HCT116 (cell line): ENCODE results near the gene CD34. TPM values are rescaled to one million over a fixed set of nuclear protein-coding genes. Genes with fewer than 3 reads are reported as not detected.

Source experiments
- ATAC-seq: fragments of 200-7000 bp; cut with Tn5 transposase; 2 replicates; pipeline ENCODE4 v1.9.1; 2020; ENCODE audit warnings: mild to moderate bottlenecking, moderate library complexity
- BruUV-seq: library from RNA; stranded (reverse); fragments of 400-500 nt; replicated peaks from 2 replicates; lab custom pipeline; 2021; lab: Mats Ljungman, UMichigan
- CTCF ChIA-PET: fragments of 300-600 bp; sonication (Branson Sonifier 250); formaldehyde crosslinking; loops from one replicate; lab custom pipeline; 2021; ENCODE audit warnings: antibody characterized with exemption; lab: Charles Lee
- POLR2A ChIA-PET: fragments of 300-600, 350-600 bp; sonication (Branson Sonifier 250); formaldehyde crosslinking; loops from one replicate; lab custom pipeline; 2021; ENCODE audit warnings: antibody characterized with exemption; lab: Charles Lee
- RAD21 ChIA-PET, 2 experiments: fragments of 300-600 bp; sonication (Branson Sonifier 250); formaldehyde crosslinking; loops; one replicate each; lab custom pipeline; 2023; ENCODE audit warnings: low total read pairs in 2 of 2; ENCODE audit not compliant: uncharacterized antibody in 2 of 2, unreplicated experiment in 2 of 2, low non-redundant PET in 1 of 2; lab: Charles Lee
- DNase-seq: peaks from one replicate; pipeline ENCODE4 v3.0.0-alpha.2; 2010; ENCODE audit warnings: low read depth, low spot score
- H2AFZ ChIP-seq: fragments of 200-600 bp; shearing (Covaris generic), sonication (generic); 2 replicates; pipeline ENCODE4 v1.6.1; 2017; ENCODE audit warnings: low read depth, mixed run types, mixed read lengths, antibody characterized with exemption, low read length; ENCODE audit not compliant: poor library complexity, severe bottlenecking
- H3K27ac ChIP-seq: 2 replicates; pipeline ENCODE4 v1.5.1; 2012; ENCODE audit warnings: low read depth, low read length
- H3K27me3 ChIP-seq: fragments of 200-600 bp; sonication (generic); 2 replicates; pipeline ENCODE4 v1.6.1; 2016; ENCODE audit warnings: mixed run types, low read length, mixed read lengths; ENCODE audit not compliant: insufficient read depth
- H3K36me3 ChIP-seq, 2 experiments: fragments of 200-500 bp in 1 of 2; fragments of 200-600 bp in 1 of 2; sonication (Bioruptor generic) in 1 of 2; sonication (generic) in 1 of 2; 2 replicates each; pipeline versions ENCODE4 v1.5.1 to v1.6.1; 2014 to 2016; ENCODE audit warnings: low read length in 2 of 2, inconsistent platforms in 1 of 2, mixed read lengths in 1 of 2, mixed run types in 1 of 2; ENCODE audit not compliant: insufficient read depth in 2 of 2, control insufficient read depth in 1 of 2
- H3K4me1 ChIP-seq, 2 experiments: fragments of 200-600 bp in 1 of 2; sonication (generic) in 1 of 2; 2 replicates each; pipeline versions ENCODE4 v1.5.1 to v1.6.1; 2012 to 2017; ENCODE audit warnings: low read length in 2 of 2, inconsistent platforms in 1 of 2, mild to moderate bottlenecking in 1 of 2, mixed read lengths in 1 of 2, mixed run types in 1 of 2, moderate library complexity in 1 of 2; ENCODE audit not compliant: insufficient read depth in 2 of 2, control insufficient read depth in 1 of 2
- H3K4me2 ChIP-seq: fragments of 200-600 bp; sonication (generic); 2 replicates; pipeline ENCODE4 v1.6.1; 2017; ENCODE audit warnings: mixed run types, low read length, mixed read lengths
- H3K4me3 ChIP-seq, 2 experiments: fragments of 200-600 bp in 1 of 2; sonication (generic) in 1 of 2; replicated peaks in 1 of 2; 2 replicates each; pipeline ENCODE4 v1.5.1; 2011 to 2016; ENCODE audit warnings: low read length in 2 of 2, control low read depth in 1 of 2, low read depth in 1 of 2, mild to moderate bottlenecking in 1 of 2, mixed read lengths in 1 of 2, mixed run types in 1 of 2
- H3K79me2 ChIP-seq: fragments of 200-600 bp; sonication (generic); 2 replicates; pipeline ENCODE4 v1.6.1; 2017; ENCODE audit warnings: mild to moderate bottlenecking, mixed run types, low read length, moderate library complexity, mixed read lengths; ENCODE audit not compliant: insufficient read depth
- H3K9ac ChIP-seq: fragments of 200-600 bp; sonication (generic); 2 replicates; pipeline ENCODE4 v1.6.1; 2016; ENCODE audit warnings: low read length, mixed read lengths
- H3K9me2 ChIP-seq: fragments of 200-600 bp; sonication (generic), shearing (Covaris generic); 2 replicates; pipeline ENCODE4 v1.6.1; 2017; ENCODE audit warnings: mixed run types, mild to moderate bottlenecking, moderate library complexity; ENCODE audit not compliant: insufficient read depth
- H3K9me3 ChIP-seq, 2 experiments: fragments of 200-500 bp in 1 of 2; fragments of 200-600 bp in 1 of 2; sonication (Bioruptor generic) in 1 of 2; sonication (generic) in 1 of 2; 2 replicates each; pipeline ENCODE4 v1.6.1; 2014 to 2017; ENCODE audit warnings: low read length in 2 of 2, mixed read lengths in 2 of 2, inconsistent platforms in 1 of 2, low read depth in 1 of 2, mild to moderate bottlenecking in 1 of 2, mixed run types in 1 of 2, moderate library complexity in 1 of 2; ENCODE audit not compliant: control insufficient read depth in 1 of 2, insufficient read depth in 1 of 2
- H4K20me1 ChIP-seq: fragments of 200-600 bp; sonication (generic), shearing (Covaris generic); 2 replicates; pipeline ENCODE4 v1.6.1; 2017; ENCODE audit warnings: mixed run types, mild to moderate bottlenecking, moderate library complexity; ENCODE audit not compliant: insufficient read depth
- ATF3 ChIP-seq: IDR thresholded peaks from 2 replicates; pipeline ENCODE4 v1.6.1; 2012
- CBX3 ChIP-seq: IDR thresholded peaks from 2 replicates; pipeline ENCODE4 v1.6.1; 2012; ENCODE audit warnings: low read depth
- CEBPB ChIP-seq: IDR thresholded peaks from 2 replicates; pipeline ENCODE4 v1.6.1; 2012; ENCODE audit warnings: low read depth
- CTCF ChIP-seq, 3 experiments: fragments of 200-600 bp in 1 of 3; sonication (generic) in 1 of 3; IDR thresholded peaks in 2 of 3; conservative IDR thresholded peaks in 1 of 3; 2 replicates each; pipeline ENCODE4 v1.5.1; 2012 to 2017; ENCODE audit warnings: low read depth in 2 of 3, low read length in 2 of 3, antibody characterized with exemption in 1 of 3, borderline replicate concordance in 1 of 3, control low read depth in 1 of 3, mild to moderate bottlenecking in 1 of 3, mixed read lengths in 1 of 3, mixed run types in 1 of 3, moderate library complexity in 1 of 3; ENCODE audit not compliant: insufficient read depth in 1 of 3
- EGR1 ChIP-seq: IDR thresholded peaks from 2 replicates; pipeline ENCODE4 v1.6.1; 2012; ENCODE audit warnings: low read depth
- ELF1 ChIP-seq: IDR thresholded peaks from 2 replicates; pipeline ENCODE4 v1.6.1; 2012; ENCODE audit warnings: low read depth, borderline replicate concordance
- EZH2phosphoT487 ChIP-seq: fragments of 200-600 bp; IDR thresholded peaks from 2 replicates; pipeline ENCODE4 v1.6.1; 2018; ENCODE audit warnings: antibody characterized with exemption, borderline replicate concordance
- FOSL1 ChIP-seq: IDR thresholded peaks from 2 replicates; pipeline ENCODE4 v1.6.1; 2012; ENCODE audit warnings: low read depth
- JUND ChIP-seq: IDR thresholded peaks from 2 replicates; pipeline ENCODE4 v1.6.1; 2012
- MAX ChIP-seq: IDR thresholded peaks from 2 replicates; pipeline ENCODE4 v1.6.1; 2012
- POLR2A ChIP-seq: IDR thresholded peaks from 2 replicates; pipeline ENCODE4 v1.7.0; 2011; ENCODE audit warnings: borderline replicate concordance; ENCODE audit not compliant: insufficient read depth, insufficient read length; ENCODE audit errors: extremely low read depth
- POLR2AphosphoS5 ChIP-seq: IDR thresholded peaks from 2 replicates; pipeline ENCODE4 v1.6.1; 2011; ENCODE audit warnings: mild to moderate bottlenecking, low read depth, low read length, moderate library complexity
- RAD21 ChIP-seq: IDR thresholded peaks from 2 replicates; pipeline ENCODE4 v1.6.1; 2012; ENCODE audit warnings: low read depth, mild to moderate bottlenecking
- REST ChIP-seq: IDR thresholded peaks from 2 replicates; pipeline ENCODE4 v1.6.1; 2012; ENCODE audit warnings: low read depth
- SIN3A ChIP-seq: IDR thresholded peaks from 2 replicates; pipeline ENCODE4 v1.6.1; 2012; ENCODE audit warnings: low read depth
- SP1 ChIP-seq: IDR thresholded peaks from 2 replicates; pipeline ENCODE4 v1.6.1; 2012; ENCODE audit warnings: low read depth
- SRF ChIP-seq: IDR thresholded peaks from 2 replicates; pipeline ENCODE4 v1.6.1; 2012; ENCODE audit warnings: low read depth
- TCF7L2 ChIP-seq: IDR thresholded peaks from 2 replicates; pipeline ENCODE4 v1.7.0; 2011; ENCODE audit warnings: borderline replicate concordance, inconsistent platforms; ENCODE audit not compliant: insufficient read depth, insufficient read length; ENCODE audit errors: extremely low read depth
- YY1 ChIP-seq: IDR thresholded peaks from 2 replicates; pipeline ENCODE4 v1.6.1; 2011; ENCODE audit warnings: low read length, low read depth, moderate library complexity, mild to moderate bottlenecking; ENCODE audit not compliant: insufficient replicate concordance; ENCODE audit errors: extremely low read depth
- ZBTB33 ChIP-seq: IDR thresholded peaks from 2 replicates; pipeline ENCODE4 v1.6.1; 2011; ENCODE audit warnings: mild to moderate bottlenecking, low read length, moderate library complexity; ENCODE audit not compliant: insufficient replicate concordance; ENCODE audit errors: extremely low read depth
- intact Hi-C: fragments of 100-400 bp; cut with micrococcal nuclease; formaldehyde crosslinking; loops from 2 replicates; pipeline ENCODE4 v1.10.0; 2022
- total RNA-seq: library from RNA; stranded (reverse); gene quantifications from one replicate; pipeline ENCODE4 v1.2.1, GENCODE V29; 2021; ENCODE audit not compliant: unreplicated experiment

CD34 gene
- total RNA-seq, 1 experiment from 2014 or later = 0.07 TPM

GRCh38 chr1:207860531-207860930 lies 50.4 kb downstream of the CD34 start:
- no peak for DNase-seq
- intact Hi-C loops = no loop called here
- H3K79me2 ChIP-seq = peaks cover 36% of the 10 kb centered on the region
- H3K4me3 ChIP-seq = no peak overlapping the region
- peaks cover 0 to 3% of the 10 kb centered on the region in 2 experiments; a peak in 1 of 4 replicates for H3K4me1 ChIP-seq
- H3K9ac ChIP-seq = no peak overlapping the region
- H3K9me2 ChIP-seq = no peaks in the 10 kb centered on the region
- CTCF ChIA-PET = no interaction called here
- no peak overlapping the region for H3K27ac ChIP-seq
- RAD21 ChIA-PET = interaction anchor here in 1 of 2 experiments (0.7 kb wide), 1 partner anchor 16 kb away, joined by 3 read pairs; no protein-coding TSS in a partner anchor
- H3K27me3 ChIP-seq = no peaks in the 10 kb centered on the region
- no peak overlapping the region for H2AFZ ChIP-seq
- peaks cover 4% of the 10 kb centered on the region; the same call in 1 of the 2 replicates for H4K20me1 ChIP-seq
- no peak for ATAC-seq
- no peaks in the 10 kb centered on the region for H3K9me3 ChIP-seq
- POLR2A ChIA-PET = no interaction called here
- no peak overlapping the region for H3K4me2 ChIP-seq
- no peaks in the 10 kb centered on the region; a peak in 1 of 4 replicates for H3K36me3 ChIP-seq
- TF ChIP-seq EZH2phosphoT487 (no peak), FOSL1 (no peak), SRF (no peak), SP1 (no peak), SIN3A (no peak), REST (no peak), TCF7L2 (no peak), ELF1 (no peak), EGR1 (no peak), ATF3 (no peak), RAD21 (no peak), POLR2A (no peak), ZBTB33 (no peak), CEBPB (no peak), POLR2AphosphoS5 (no peak), JUND (no peak), YY1 (no peak), CTCF (IDR thresholded peaks at IDR 0.05 in 2 of 3, conservative IDR thresholded peaks at IDR 0.05 in 1 of 3; ENCODE audit: borderline replicate concordance in 1 of 3, insufficient read depth in 1 of 3, low read depth in 2 of 3, low read length in 2 of 3) (no peak), CBX3 (no peak), MAX (no peak)
- no TSS peak for BruUV-seq
